Measurements from ENCODE around the gene SPACA7.
"Not testable (repeated sequence)": the region's sequence is repeated elsewhere in the genome, so short reads cannot be mapped to it uniquely, and the experiment has no call there.

The SPACA7 gene

GRCh38 chr13:112368883-112369282 lies 7.3 kb upstream of the SPACA7 start:
- no peaks in the 10 kb centered on the region for H3K4me1 ChIP-seq (ENCODE audit: control insufficient read depth, insufficient read depth, low read length, poor library complexity, severe bottlenecking)
- 86 to 96% methylated on average over 4 to 6 of the region's 8 CpGs for WGBS, 2 experiments (ENCODE audit: insufficient coverage in 2 of 2)
- no peak overlapping the region for H3K27ac ChIP-seq (ENCODE audit: low read depth, low read length, severe bottlenecking)
- H3K36me3 ChIP-seq (ENCODE audit: control insufficient read depth, insufficient read depth, low read length), result no peaks in the 10 kb centered on the region
- no peaks in the 10 kb centered on the region for H3K9me3 ChIP-seq (ENCODE audit: control insufficient read depth, low read length)
- H3K4me3 ChIP-seq (ENCODE audit: extremely low read depth, insufficient read depth, low read length, poor library complexity, severe bottlenecking), result no peak overlapping the region

GRCh38 chr13:112370311-112370710 lies 5.8 kb upstream of the SPACA7 start:
- Histone ChIP-seq H3K4me1 (ENCODE audit: control insufficient read depth, insufficient read depth, low read length, poor library complexity, severe bottlenecking) (no peaks in the 10 kb centered on the region), H3K36me3 (ENCODE audit: control insufficient read depth, insufficient read depth, low read length) (no peaks in the 10 kb centered on the region), H3K9me3 (ENCODE audit: control insufficient read depth, low read length) (no peaks in the 10 kb centered on the region), H3K27ac (ENCODE audit: low read depth, low read length, severe bottlenecking) (no peak overlapping the region), H3K4me3 (ENCODE audit: extremely low read depth, insufficient read depth, low read length, poor library complexity, severe bottlenecking) (no peak overlapping the region)
- WGBS, 2 experiments (ENCODE audit: insufficient coverage in 2 of 2), result 90% methylated on average over 2 of the region's 3 CpGs; no CpG with 5 or more reads in 1 of the 2 experiments

- H3K27ac ChIP-seq (ENCODE audit: low read depth, low read length, severe bottlenecking), result no peak overlapping the region
- H3K4me3 ChIP-seq (ENCODE audit: extremely low read depth, insufficient read depth, low read length, poor library complexity, severe bottlenecking), result no peak overlapping the region
- no peaks in the 10 kb centered on the region for H3K36me3 ChIP-seq (ENCODE audit: control insufficient read depth, insufficient read depth, low read length)
- 80 to 83% methylated on average over 9 to 10 of the region's 10 CpGs for WGBS, 2 experiments (ENCODE audit: insufficient coverage in 2 of 2)
- no peaks in the 10 kb centered on the region for H3K9me3 ChIP-seq (ENCODE audit: control insufficient read depth, low read length)
- H3K4me1 ChIP-seq (ENCODE audit: control insufficient read depth, insufficient read depth, low read length, poor library complexity, severe bottlenecking), result no peaks in the 10 kb centered on the region
Observed at GRCh38 chr13:112374271-112374670, 1.9 kb upstream of the SPACA7 start.

GRCh38 chr13:112391746-112392145 lies 15.6 kb downstream of the SPACA7 start:
- 85 to 89% methylated on average over 8 of the region's 8 CpGs for WGBS, 2 experiments (ENCODE audit: insufficient coverage in 2 of 2)

GRCh38 chr13:112392719-112393118 lies 16.6 kb downstream of the SPACA7 start:
- peaks cover 4% of the 10 kb centered on the region for H3K4me1 ChIP-seq (ENCODE audit: control insufficient read depth, insufficient read depth, low read length, poor library complexity, severe bottlenecking)
- H3K4me3 ChIP-seq (ENCODE audit: extremely low read depth, insufficient read depth, low read length, poor library complexity, severe bottlenecking), result no peak overlapping the region
- no CpG with 5 or more reads among the region's 4 CpGs for WGBS, 2 experiments (ENCODE audit: insufficient coverage in 2 of 2)
- no peaks in the 10 kb centered on the region for H3K9me3 ChIP-seq (ENCODE audit: control insufficient read depth, low read length)
- no peak overlapping the region for H3K27ac ChIP-seq (ENCODE audit: low read depth, low read length, severe bottlenecking)
- no peaks in the 10 kb centered on the region for H3K36me3 ChIP-seq (ENCODE audit: control insufficient read depth, insufficient read depth, low read length)

More at GRCh38 chr13:112391746-112392145, 15.6 kb downstream of the SPACA7 start:
- Histone ChIP-seq H3K9me3 (ENCODE audit: control insufficient read depth, low read length) (no peaks in the 10 kb centered on the region), H3K4me1 (ENCODE audit: control insufficient read depth, insufficient read depth, low read length, poor library complexity, severe bottlenecking) (peaks cover 4% of the 10 kb centered on the region), H3K4me3 (ENCODE audit: extremely low read depth, insufficient read depth, low read length, poor library complexity, severe bottlenecking) (no peak overlapping the region), H3K27ac (ENCODE audit: low read depth, low read length, severe bottlenecking) (no peak overlapping the region), H3K36me3 (ENCODE audit: control insufficient read depth, insufficient read depth, low read length) (no peaks in the 10 kb centered on the region)

- not testable (repeated sequence) for H3K4me1 ChIP-seq (ENCODE audit: control insufficient read depth, insufficient read depth, low read length, poor library complexity, severe bottlenecking); H3K9me3 ChIP-seq (ENCODE audit: control insufficient read depth, low read length); H3K36me3 ChIP-seq (ENCODE audit: control insufficient read depth, insufficient read depth, low read length); H3K27ac ChIP-seq (ENCODE audit: low read depth, low read length, severe bottlenecking); H3K4me3 ChIP-seq (ENCODE audit: extremely low read depth, insufficient read depth, low read length, poor library complexity, severe bottlenecking)
- WGBS, 2 experiments (ENCODE audit: insufficient coverage in 2 of 2), result 76 to 85% methylated on average over 9 to 12 of the region's 16 CpGs
Observed at GRCh38 chr13:112395022-112395421, 18.9 kb downstream of the SPACA7 start.

- not testable (repeated sequence) for H3K4me1 ChIP-seq (ENCODE audit: control insufficient read depth, insufficient read depth, low read length, poor library complexity, severe bottlenecking); H3K9me3 ChIP-seq (ENCODE audit: control insufficient read depth, low read length); H3K27ac ChIP-seq (ENCODE audit: low read depth, low read length, severe bottlenecking); H3K4me3 ChIP-seq (ENCODE audit: extremely low read depth, insufficient read depth, low read length, poor library complexity, severe bottlenecking); H3K36me3 ChIP-seq (ENCODE audit: control insufficient read depth, insufficient read depth, low read length)
- 63 to 100% methylated on average over 1 of the region's 13 CpGs for WGBS, 2 experiments (ENCODE audit: insufficient coverage in 2 of 2)
Observed at GRCh38 chr13:112395941-112396340, 19.8 kb downstream of the SPACA7 start.

GRCh38 chr13:112397108-112397507 lies 21.0 kb downstream of the SPACA7 start:
- no peak overlapping the region for H3K4me3 ChIP-seq (ENCODE audit: extremely low read depth, insufficient read depth, low read length, poor library complexity, severe bottlenecking)
- WGBS, 2 experiments (ENCODE audit: insufficient coverage in 2 of 2), result 91 to 94% methylated on average over 7 of the region's 9 CpGs
- peaks cover 4% of the 10 kb centered on the region for H3K4me1 ChIP-seq (ENCODE audit: control insufficient read depth, insufficient read depth, low read length, poor library complexity, severe bottlenecking)
- no peaks in the 10 kb centered on the region for H3K9me3 ChIP-seq (ENCODE audit: control insufficient read depth, low read length)
- no peaks in the 10 kb centered on the region for H3K36me3 ChIP-seq (ENCODE audit: control insufficient read depth, insufficient read depth, low read length)
- H3K27ac ChIP-seq (ENCODE audit: low read depth, low read length, severe bottlenecking), result no peak overlapping the region

GRCh38 chr13:112398347-112398746 lies 22.2 kb downstream of the SPACA7 start:
- H3K27ac ChIP-seq (ENCODE audit: low read depth, low read length, severe bottlenecking); H3K4me3 ChIP-seq (ENCODE audit: extremely low read depth, insufficient read depth, low read length, poor library complexity, severe bottlenecking); H3K9me3 ChIP-seq (ENCODE audit: control insufficient read depth, low read length); H3K4me1 ChIP-seq (ENCODE audit: control insufficient read depth, insufficient read depth, low read length, poor library complexity, severe bottlenecking); H3K36me3 ChIP-seq (ENCODE audit: control insufficient read depth, insufficient read depth, low read length): not testable (repeated sequence)
- WGBS, 2 experiments (ENCODE audit: insufficient coverage in 2 of 2), result no CpG with 5 or more reads among the region's 6 CpGs

GRCh38 chr13:112409828-112410227 lies 33.7 kb downstream of the SPACA7 start:
- H3K27ac ChIP-seq (ENCODE audit: low read depth, low read length, severe bottlenecking); H3K9me3 ChIP-seq (ENCODE audit: control insufficient read depth, low read length); H3K4me3 ChIP-seq (ENCODE audit: extremely low read depth, insufficient read depth, low read length, poor library complexity, severe bottlenecking); H3K4me1 ChIP-seq (ENCODE audit: control insufficient read depth, insufficient read depth, low read length, poor library complexity, severe bottlenecking); H3K36me3 ChIP-seq (ENCODE audit: control insufficient read depth, insufficient read depth, low read length): not testable (repeated sequence)
- WGBS, 2 experiments (ENCODE audit: insufficient coverage in 2 of 2), result no CpG with 5 or more reads among the region's 3 CpGs

GRCh38 chr13:112416647-112417046 lies 40.5 kb downstream of the SPACA7 start:
- peaks cover 11% of the 10 kb centered on the region for H3K9me3 ChIP-seq (ENCODE audit: control insufficient read depth, low read length)
- no peaks in the 10 kb centered on the region for H3K4me1 ChIP-seq (ENCODE audit: control insufficient read depth, insufficient read depth, low read length, poor library complexity, severe bottlenecking)
- no peaks in the 10 kb centered on the region for H3K36me3 ChIP-seq (ENCODE audit: control insufficient read depth, insufficient read depth, low read length)
- no CpG with 5 or more reads among the region's 1 CpG for WGBS, 2 experiments (ENCODE audit: insufficient coverage in 2 of 2)
- no peak overlapping the region for H3K4me3 ChIP-seq (ENCODE audit: extremely low read depth, insufficient read depth, low read length, poor library complexity, severe bottlenecking)
- no peak overlapping the region for H3K27ac ChIP-seq (ENCODE audit: low read depth, low read length, severe bottlenecking)

GRCh38 chr13:112417079-112417478 lies 40.9 kb downstream of the SPACA7 start:
- no peak overlapping the region for H3K4me3 ChIP-seq (ENCODE audit: extremely low read depth, insufficient read depth, low read length, poor library complexity, severe bottlenecking)
- H3K4me1 ChIP-seq (ENCODE audit: control insufficient read depth, insufficient read depth, low read length, poor library complexity, severe bottlenecking), result no peaks in the 10 kb centered on the region
- no peaks in the 10 kb centered on the region for H3K36me3 ChIP-seq (ENCODE audit: control insufficient read depth, insufficient read depth, low read length)
- peaks cover 11% of the 10 kb centered on the region for H3K9me3 ChIP-seq (ENCODE audit: control insufficient read depth, low read length)
- no peak overlapping the region for H3K27ac ChIP-seq (ENCODE audit: low read depth, low read length, severe bottlenecking)
